ENCODE measurements around the gene ADGRG3.

ADGRG3 gene

DNA sequence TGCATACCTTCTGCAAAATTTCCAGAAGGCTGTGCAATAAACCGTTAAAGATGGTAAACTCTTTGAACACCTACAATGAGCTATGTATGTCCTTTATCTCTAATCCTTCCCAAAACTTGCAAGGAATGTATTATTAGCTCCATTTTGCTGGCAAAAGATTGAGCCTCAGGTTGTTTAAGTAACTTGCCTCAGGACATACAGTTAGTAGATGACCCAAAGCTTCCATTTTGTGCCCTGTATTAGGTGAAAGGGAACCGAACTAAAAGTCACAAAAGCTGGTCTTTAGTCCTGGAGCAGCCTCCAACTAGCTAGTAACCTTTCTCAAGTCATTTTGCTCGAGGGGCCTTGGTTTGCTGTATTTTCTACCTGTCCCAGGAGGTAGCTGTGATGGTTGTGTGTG is 4.3 kb downstream of the ADGRG3 start:
- H3F3A ChIP-seq (ENCODE audit: insufficient read depth), result no peaks in the 10 kb centered on the region
- no peaks in the 10 kb centered on the region for H4K20me1 ChIP-seq (ENCODE audit: low read depth, low read length)
- no peaks in the 10 kb centered on the region for H3K36me3 ChIP-seq (ENCODE audit: low read length)
- no peaks in the 10 kb centered on the region for H3K9me2 ChIP-seq (replicated peaks; ENCODE audit: insufficient read depth, low read length)
- H3K27me3 ChIP-seq (ENCODE audit: low read length), result no peaks in the 10 kb centered on the region
- H3K4me3 ChIP-seq (ENCODE audit: insufficient read depth, low read length, poor library complexity, severe bottlenecking), result no peak overlapping the region
- TF ChIP-seq EZH2phosphoT487 (conservative IDR thresholded peaks at IDR 0.05; ENCODE audit: low read length) (no peak), CTCF (IDR thresholded peaks at IDR 0.05; ENCODE audit: insufficient read depth, low read length, poor library complexity, severe bottlenecking) (no peak)
- no peak overlapping the region for H3K4me2 ChIP-seq (ENCODE audit: low read depth, low read length, poor library complexity, severe bottlenecking)
- H3K9me3 ChIP-seq (ENCODE audit: insufficient read depth, low read length), result no peaks in the 10 kb centered on the region
- no peaks in the 10 kb centered on the region for H3K79me2 ChIP-seq (ENCODE audit: insufficient read depth, low read length)
- H3K27ac ChIP-seq (ENCODE audit: low read depth, low read length), result no peak overlapping the region
- H2AFZ ChIP-seq (ENCODE audit: low read depth, low read length, severe bottlenecking), result no peak overlapping the region
- H3K9ac ChIP-seq (ENCODE audit: low read length), result no peak overlapping the region

DNA sequence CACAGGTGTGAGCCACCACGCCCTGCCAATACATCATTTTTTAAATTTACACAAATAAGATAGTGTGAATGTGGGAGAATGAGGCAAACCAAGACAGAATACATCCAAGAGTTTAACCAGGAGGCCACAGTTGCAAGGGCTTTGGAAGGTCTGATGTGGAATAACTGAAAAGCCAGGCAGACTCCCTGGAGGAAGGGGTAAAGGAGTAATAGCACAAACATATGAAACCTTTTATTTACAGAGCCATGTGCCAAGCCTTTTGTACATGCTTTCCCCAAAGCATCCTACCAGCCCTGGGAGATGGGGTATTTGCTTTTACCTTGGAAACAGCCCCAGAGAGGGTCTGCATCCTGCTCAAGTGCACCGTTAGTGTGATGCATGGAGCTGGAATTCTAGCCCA is 4.7 kb downstream of the ADGRG3 start:
- H3K27me3 ChIP-seq (ENCODE audit: low read length), result no peaks in the 10 kb centered on the region

GRCh38 chr16:57675741-57676551 is 7.8 kb downstream of the ADGRG3 start:
- no peaks in the 10 kb centered on the region for H3K9me2 ChIP-seq (replicated peaks; ENCODE audit: insufficient read depth, low read length)
- H2AFZ ChIP-seq (ENCODE audit: low read depth, low read length, severe bottlenecking), result no peak overlapping the region
- H3K79me2 ChIP-seq (ENCODE audit: insufficient read depth, low read length), result no peaks in the 10 kb centered on the region
- H3K4me2 ChIP-seq (ENCODE audit: low read depth, low read length, poor library complexity, severe bottlenecking), result no peak overlapping the region
- no peaks in the 10 kb centered on the region for H3K27me3 ChIP-seq (ENCODE audit: low read length)
- no peaks in the 10 kb centered on the region for H3F3A ChIP-seq (ENCODE audit: insufficient read depth)
- H4K20me1 ChIP-seq (ENCODE audit: low read depth, low read length), result no peaks in the 10 kb centered on the region
- no peak for TF ChIP-seq CTCF (IDR thresholded peaks at IDR 0.05; ENCODE audit: insufficient read depth, low read length, poor library complexity, severe bottlenecking)
- TF ChIP-seq EZH2phosphoT487 (conservative IDR thresholded peaks at IDR 0.05; ENCODE audit: low read length), result no peak
- no peak overlapping the region for H3K9ac ChIP-seq (ENCODE audit: low read length)
- no peaks in the 10 kb centered on the region for H3K36me3 ChIP-seq (ENCODE audit: low read length)
- no peak overlapping the region for H3K27ac ChIP-seq (ENCODE audit: low read depth, low read length)
- no peak overlapping the region for H3K4me3 ChIP-seq (ENCODE audit: insufficient read depth, low read length, poor library complexity, severe bottlenecking)
- no peaks in the 10 kb centered on the region for H3K9me3 ChIP-seq (ENCODE audit: insufficient read depth, low read length)

More for the DNA sequence above, 4.7 kb downstream of the ADGRG3 start:
- no peaks in the 10 kb centered on the region for H3F3A ChIP-seq (ENCODE audit: insufficient read depth)
- H3K36me3 ChIP-seq (ENCODE audit: low read length), result no peaks in the 10 kb centered on the region
- no peak overlapping the region for H3K4me3 ChIP-seq (ENCODE audit: insufficient read depth, low read length, poor library complexity, severe bottlenecking)
- H2AFZ ChIP-seq (ENCODE audit: low read depth, low read length, severe bottlenecking), result no peak overlapping the region
- no peaks in the 10 kb centered on the region for H3K9me3 ChIP-seq (ENCODE audit: insufficient read depth, low read length)
- H4K20me1 ChIP-seq (ENCODE audit: low read depth, low read length), result no peaks in the 10 kb centered on the region
- no peak for TF ChIP-seq CTCF (IDR thresholded peaks at IDR 0.05; ENCODE audit: insufficient read depth, low read length, poor library complexity, severe bottlenecking)
- no peak for TF ChIP-seq EZH2phosphoT487 (conservative IDR thresholded peaks at IDR 0.05; ENCODE audit: low read length)
- H3K9me2 ChIP-seq (replicated peaks; ENCODE audit: insufficient read depth, low read length), result no peaks in the 10 kb centered on the region
- no peaks in the 10 kb centered on the region for H3K79me2 ChIP-seq (ENCODE audit: insufficient read depth, low read length)
- H3K27ac ChIP-seq (ENCODE audit: low read depth, low read length), result no peak overlapping the region
- no peak overlapping the region for H3K4me2 ChIP-seq (ENCODE audit: low read depth, low read length, poor library complexity, severe bottlenecking)
- no peak overlapping the region for H3K9ac ChIP-seq (ENCODE audit: low read length)

All from SU-DHL-6 (cell line).